Measurements from ENCODE around the gene SULT2A1.

DNA sequence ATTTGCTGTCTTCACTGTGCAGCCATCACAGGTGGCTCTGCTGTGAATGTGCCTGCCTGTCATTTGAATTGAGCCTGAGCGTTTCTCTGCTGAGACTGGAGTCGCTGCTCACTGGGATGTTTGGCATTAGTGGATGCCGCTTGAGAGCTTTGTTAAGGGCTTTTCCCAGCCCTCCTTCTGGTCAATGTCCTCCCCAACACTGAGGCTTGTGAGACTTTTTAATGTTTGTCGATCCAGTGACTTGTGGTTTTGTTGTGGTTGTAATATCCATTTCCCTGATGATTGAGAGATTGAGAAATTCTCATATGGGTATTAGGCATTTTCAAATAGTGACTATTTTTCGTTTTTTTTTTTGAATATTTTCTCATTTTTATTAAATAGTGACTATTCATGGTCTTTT lies 24.5 kb downstream of the SULT2A1 start:
- TF ChIP-seq CTCF (IDR thresholded peaks at IDR 0.05) (no peak), POLR2A (IDR thresholded peaks at IDR 0.05) (no peak), POLR2AphosphoS5 (IDR thresholded peaks at IDR 0.05) (no peak), EP300 (IDR thresholded peaks at IDR 0.05; ENCODE audit: low read depth) (no peak)
